ENCODE measurements around the gene PRKCSH. TPM values are rescaled to one million over a fixed set of nuclear protein-coding genes. Genes with fewer than 3 reads are reported as not detected.

PRKCSH gene
- total and polyA plus RNA-seq, 2 donors (not counting 1 experiment from before 2014, with no cell fraction given), result 259 to 402 TPM

GRCh38 chr19:11495885-11496284 lies 60.5 kb downstream of the PRKCSH start:
- TF ChIP-seq EZH2 (IDR thresholded peaks at IDR 0.05; ENCODE audit: borderline replicate concordance, insufficient read depth, low read depth, low read length, poor library complexity, severe bottlenecking), result no peak
- TF ChIP-seq CTCF (IDR thresholded peaks at IDR 0.05), result no peak
- ChIA-PET CTCF (interaction anchor here (0.5 to 0.6 kb wide), 2 partner anchors 70 to 117 kb away, joined by 5 to 6 read pairs; no protein-coding TSS in a partner anchor), POLR2A (no interaction called here)
- ATAC-seq (ENCODE audit: low read depth) (no peak), DNase-seq (no peak)
- Histone ChIP-seq H3K27ac (ENCODE audit: low read length in 2 of 2) (no peak overlapping the region), H3K79me2 (ENCODE audit: control insufficient read depth, insufficient read depth, low read length) (no peaks in the 10 kb centered on the region), H3K36me3 (replicated peaks in 1 of 2; ENCODE audit: control extremely low read depth in 1 of 2, control insufficient read depth in 1 of 2, extremely low read depth in 1 of 2, insufficient read depth in 2 of 2, low read length in 1 of 2) (peaks cover 0 to 22% of the 10 kb centered on the region in 2 experiments), H3K9ac (ENCODE audit: low read length) (no peak overlapping the region), H3K4me1 (ENCODE audit: control insufficient read depth in 2 of 2, insufficient read depth in 2 of 2, low read length in 2 of 2) (no peaks in the 10 kb centered on the region), H3K27me3 (replicated peaks in 1 of 4; ENCODE audit: control extremely low read depth in 1 of 4, control insufficient read depth in 3 of 4, insufficient read depth in 4 of 4, low read length in 3 of 4) (no peaks in the 10 kb centered on the region), H3K9me3 (ENCODE audit: control extremely low read depth in 1 of 3, control insufficient read depth in 2 of 3, insufficient read depth in 1 of 3, low read length in 2 of 3) (no peaks in the 10 kb centered on the region), H3K4me2 (replicated peaks; ENCODE audit: low read depth, low read length, poor library complexity, severe bottlenecking) (no peak overlapping the region), H2AFZ (ENCODE audit: insufficient read depth, low read depth, low read length, poor library complexity, severe bottlenecking) (no peak overlapping the region), H4K20me1 (ENCODE audit: control insufficient read depth, insufficient read depth, low read length, poor library complexity, severe bottlenecking) (no peaks in the 10 kb centered on the region), H3K4me3 (ENCODE audit: control extremely low read depth in 1 of 5, extremely low read depth in 1 of 5, insufficient read depth in 1 of 5, low read depth in 2 of 5, low read length in 4 of 5) (no peak overlapping the region)
- Mint-ChIP-seq H3K4me1 (no peaks in the 10 kb centered on the region), H3K27ac (no peak overlapping the region), H3K4me3 (no peak overlapping the region), H3K27me3 (no peaks in the 10 kb centered on the region), H3K9me3 (ENCODE audit: insufficient read depth) (no peaks in the 10 kb centered on the region)
- intact Hi-C loops (cut with micrococcal nuclease), result loop anchor here (1.0 to 2.0 kb wide), 2 partner anchors 65 to 91 kb away; no protein-coding TSS in a partner anchor
- WGBS (ENCODE audit: insufficient coverage), result 96% methylated on average over 22 of the region's 22 CpGs

DNA sequence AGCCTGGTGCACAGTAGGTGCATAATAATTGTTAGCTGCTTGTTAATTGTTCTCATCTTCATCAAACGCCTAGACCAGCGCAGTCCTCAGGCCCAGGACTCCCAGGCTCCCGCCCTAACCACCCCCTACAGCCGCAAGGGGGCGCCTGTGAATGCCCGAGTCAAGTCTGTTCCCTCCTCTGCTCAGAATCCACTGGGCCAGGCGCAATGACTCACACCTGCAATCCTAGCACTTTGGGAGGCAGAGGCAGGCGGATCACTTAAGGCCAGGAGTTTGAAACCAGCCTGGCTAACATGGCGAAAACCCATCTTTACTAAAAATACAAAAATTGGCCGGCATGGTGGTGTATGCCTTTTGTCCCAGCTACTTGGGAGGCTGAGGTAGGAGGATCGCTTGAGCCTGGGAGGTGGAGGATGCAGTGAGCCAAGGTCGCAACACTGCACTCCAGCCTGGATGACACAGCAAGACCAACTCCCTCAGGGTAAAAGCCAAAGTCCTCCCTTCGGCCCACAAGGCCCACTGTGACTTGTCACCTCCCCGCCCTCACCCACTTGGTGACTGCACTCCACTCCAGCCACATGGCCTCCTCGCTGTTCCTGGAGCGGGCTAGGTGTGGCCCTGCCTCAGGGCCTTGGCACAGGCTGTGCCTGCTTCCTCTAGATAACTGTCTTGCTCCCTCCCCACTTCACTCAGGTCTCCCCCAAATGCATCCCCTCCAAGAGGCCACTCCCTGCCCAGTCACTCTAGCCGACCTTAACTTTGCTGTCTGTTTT lies 61.1 kb downstream of the PRKCSH start:
- DNase-seq (peak; percentile 67), ATAC-seq (ENCODE audit: low read depth) (peak; percentile 72)
- POLR2A ChIA-PET, result no interaction called here
- Histone ChIP-seq H3K4me1 (ENCODE audit: control insufficient read depth in 2 of 2, insufficient read depth in 2 of 2, low read length in 2 of 2) (no peaks in the 10 kb centered on the region), H3K9ac (ENCODE audit: low read length) (no peak overlapping the region), H3K27ac (ENCODE audit: low read length in 2 of 2) (no peak overlapping the region), H3K79me2 (ENCODE audit: control insufficient read depth, insufficient read depth, low read length) (no peaks in the 10 kb centered on the region), H3K4me2 (replicated peaks; ENCODE audit: low read depth, low read length, poor library complexity, severe bottlenecking) (no peak overlapping the region), H3K4me3 (ENCODE audit: control extremely low read depth in 1 of 5, extremely low read depth in 1 of 5, insufficient read depth in 1 of 5, low read depth in 2 of 5, low read length in 4 of 5) (no peak overlapping the region), H4K20me1 (ENCODE audit: control insufficient read depth, insufficient read depth, low read length, poor library complexity, severe bottlenecking) (no peaks in the 10 kb centered on the region), H3K9me3 (ENCODE audit: control extremely low read depth in 1 of 3, control insufficient read depth in 2 of 3, insufficient read depth in 1 of 3, low read length in 2 of 3) (no peaks in the 10 kb centered on the region), H3K36me3 (replicated peaks in 1 of 2; ENCODE audit: control extremely low read depth in 1 of 2, control insufficient read depth in 1 of 2, extremely low read depth in 1 of 2, insufficient read depth in 2 of 2, low read length in 1 of 2) (peaks cover 0 to 20% of the 10 kb centered on the region in 2 experiments), H3K27me3 (replicated peaks in 1 of 4; ENCODE audit: control extremely low read depth in 1 of 4, control insufficient read depth in 3 of 4, insufficient read depth in 4 of 4, low read length in 3 of 4) (no peaks in the 10 kb centered on the region), H2AFZ (ENCODE audit: insufficient read depth, low read depth, low read length, poor library complexity, severe bottlenecking) (no peak overlapping the region)
- H3K4me1 Mint-ChIP-seq, result no peaks in the 10 kb centered on the region
- TF ChIP-seq CTCF (IDR thresholded peaks at IDR 0.05) (peak; percentile 70), EZH2 (IDR thresholded peaks at IDR 0.05; ENCODE audit: borderline replicate concordance, insufficient read depth, low read depth, low read length, poor library complexity, severe bottlenecking) (no peak)
- no peaks in the 10 kb centered on the region for H3K27me3 Mint-ChIP-seq
- H3K27ac Mint-ChIP-seq, result no peak overlapping the region
- intact Hi-C loops (cut with micrococcal nuclease), result loop anchor here (1.0 to 2.0 kb wide), 2 partner anchors 64 to 91 kb away; no protein-coding TSS in a partner anchor
- WGBS (ENCODE audit: insufficient coverage), result 75% methylated on average over 13 of the region's 17 CpGs
- no peaks in the 10 kb centered on the region for H3K9me3 Mint-ChIP-seq (ENCODE audit: insufficient read depth)
- no peak overlapping the region for H3K4me3 Mint-ChIP-seq
- CTCF ChIA-PET, result interaction anchor here (0.5 to 0.8 kb wide), 3 partner anchors 70 to 116 kb away, joined by 4 to 6 read pairs (median 5); no protein-coding TSS in a partner anchor
